Activated CD8-positive, alpha-beta T cell treated with anti-CD3 and anti-CD28 coated beads for 36 hours (primary cell): ENCODE results near the gene TSPAN4. TPM values are rescaled to one million over a fixed set of nuclear protein-coding genes. Genes with fewer than 3 reads are reported as not detected.

ENCODE experiments used
- ATAC-seq: fragments of 200-7000 bp; cut with Tn5 transposase; one replicate; pipeline ENCODE4 v1.10.0; 2021; ENCODE audit warnings: mild to moderate bottlenecking, moderate library complexity
- CTCF ChIA-PET: fragments of 350-600 bp; sonication (Branson Sonifier 250); formaldehyde crosslinking; loops from one replicate; lab custom pipeline; 2021; ENCODE audit warnings: antibody characterized with exemption; lab: Charles Lee
- POLR2A ChIA-PET: fragments of 350-600 bp; sonication (Branson Sonifier 250); formaldehyde crosslinking; loops from one replicate; lab custom pipeline; 2021; ENCODE audit warnings: antibody characterized with exemption; lab: Charles Lee
- DNase-seq: peaks from one replicate; pipeline ENCODE4 v3.0.0-alpha.2; 2020
- H3K27ac Mint-ChIP-seq: one replicate; pipeline ENCODE4 v1.8.0; 2021; ENCODE audit warnings: mild to moderate bottlenecking, mixed read lengths
- H3K27me3 Mint-ChIP-seq: one replicate; pipeline ENCODE4 v1.8.0; 2021; ENCODE audit warnings: mixed read lengths
- H3K36me3 Mint-ChIP-seq: one replicate; pipeline ENCODE4 v1.8.0; 2021; ENCODE audit warnings: low read depth, mixed read lengths
- H3K4me1 Mint-ChIP-seq: one replicate; pipeline ENCODE4 v1.8.0; 2021; ENCODE audit warnings: low read depth, mixed read lengths
- H3K4me3 Mint-ChIP-seq: one replicate; pipeline ENCODE4 v1.8.0; 2021; ENCODE audit warnings: mild to moderate bottlenecking, moderate library complexity, mixed read lengths
- H3K9me3 Mint-ChIP-seq: one replicate; pipeline ENCODE4 v1.8.0; 2021; ENCODE audit warnings: mixed read lengths
- intact Hi-C: fragments of 100-400 bp; cut with micrococcal nuclease; formaldehyde crosslinking; loops from one replicate; pipeline ENCODE4 v1.10.0; 2022
- total RNA-seq, 2 experiments: library from RNA; stranded (reverse); gene quantifications; one replicate each; pipeline ENCODE4 v1.2.3, GENCODE V29; 2021
- TF ChIP-seq, protein P1 (sequence below): fragments of 200-600 bp; IDR thresholded peaks from one replicate; pipeline ENCODE4 v1.8.0; 2022; ENCODE audit warnings: antibody characterized with exemption, mild to moderate bottlenecking

The TSPAN4 gene
- total RNA-seq, 2 experiments from 2014 or later = 15.4 to 16.0 TPM

DNA sequence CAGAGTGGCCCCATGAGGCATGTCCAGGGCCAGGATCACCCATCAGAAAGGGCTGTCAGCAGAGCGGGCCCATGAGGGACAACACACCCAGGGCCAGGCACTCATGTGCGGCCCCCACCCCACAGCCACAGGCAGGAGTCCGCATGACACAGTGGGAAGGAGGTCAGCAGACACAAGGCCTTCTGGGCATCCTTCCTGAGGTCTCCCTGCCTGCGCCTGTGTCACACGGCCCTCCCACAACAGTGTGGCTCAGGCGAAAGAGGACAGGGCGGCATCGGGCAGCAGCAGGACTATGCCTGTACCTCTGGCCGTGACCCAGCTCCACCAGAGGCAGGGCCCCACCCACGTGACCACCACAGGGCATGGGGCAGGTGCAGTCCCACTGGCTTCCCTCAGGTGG lies 40.9 kb downstream of the TSPAN4 start:
- intact Hi-C loops = no loop called here
- Mint-ChIP-seq H3K27ac (no peak overlapping the region), H3K4me1 (no peaks in the 10 kb centered on the region), H3K4me3 (no peak overlapping the region), H3K9me3 (no peaks in the 10 kb centered on the region), H3K36me3 (peaks cover 19% of the 10 kb centered on the region), H3K27me3 (no peaks in the 10 kb centered on the region)
- no peak for ATAC-seq
- DNase-seq = no peak
- CTCF ChIA-PET = no interaction called here
- TF ChIP-seq, protein P1, sequence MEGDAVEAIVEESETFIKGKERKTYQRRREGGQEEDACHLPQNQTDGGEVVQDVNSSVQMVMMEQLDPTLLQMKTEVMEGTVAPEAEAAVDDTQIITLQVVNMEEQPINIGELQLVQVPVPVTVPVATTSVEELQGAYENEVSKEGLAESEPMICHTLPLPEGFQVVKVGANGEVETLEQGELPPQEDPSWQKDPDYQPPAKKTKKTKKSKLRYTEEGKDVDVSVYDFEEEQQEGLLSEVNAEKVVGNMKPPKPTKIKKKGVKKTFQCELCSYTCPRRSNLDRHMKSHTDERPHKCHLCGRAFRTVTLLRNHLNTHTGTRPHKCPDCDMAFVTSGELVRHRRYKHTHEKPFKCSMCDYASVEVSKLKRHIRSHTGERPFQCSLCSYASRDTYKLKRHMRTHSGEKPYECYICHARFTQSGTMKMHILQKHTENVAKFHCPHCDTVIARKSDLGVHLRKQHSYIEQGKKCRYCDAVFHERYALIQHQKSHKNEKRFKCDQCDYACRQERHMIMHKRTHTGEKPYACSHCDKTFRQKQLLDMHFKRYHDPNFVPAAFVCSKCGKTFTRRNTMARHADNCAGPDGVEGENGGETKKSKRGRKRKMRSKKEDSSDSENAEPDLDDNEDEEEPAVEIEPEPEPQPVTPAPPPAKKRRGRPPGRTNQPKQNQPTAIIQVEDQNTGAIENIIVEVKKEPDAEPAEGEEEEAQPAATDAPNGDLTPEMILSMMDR = no peak
- POLR2A ChIA-PET = interaction anchor here (0.9 kb wide), 1 partner anchor 42 kb away, joined by 3 read pairs; no protein-coding TSS in a partner anchor

- Mint-ChIP-seq H3K4me3 (no peak overlapping the region), H3K27ac (no peak overlapping the region), H3K4me1 (no peaks in the 10 kb centered on the region), H3K27me3 (no peaks in the 10 kb centered on the region), H3K36me3 (peaks cover 16% of the 10 kb centered on the region), H3K9me3 (no peaks in the 10 kb centered on the region)
- DNase-seq = no peak
- CTCF ChIA-PET = no interaction called here
- intact Hi-C loops = no loop called here
- POLR2A ChIA-PET = no interaction called here
- TF ChIP-seq, protein P1 = no peak
- ATAC-seq = no peak
Observed at GRCh38 chr11:884578-885070, 42.0 kb downstream of the TSPAN4 start.

DNA sequence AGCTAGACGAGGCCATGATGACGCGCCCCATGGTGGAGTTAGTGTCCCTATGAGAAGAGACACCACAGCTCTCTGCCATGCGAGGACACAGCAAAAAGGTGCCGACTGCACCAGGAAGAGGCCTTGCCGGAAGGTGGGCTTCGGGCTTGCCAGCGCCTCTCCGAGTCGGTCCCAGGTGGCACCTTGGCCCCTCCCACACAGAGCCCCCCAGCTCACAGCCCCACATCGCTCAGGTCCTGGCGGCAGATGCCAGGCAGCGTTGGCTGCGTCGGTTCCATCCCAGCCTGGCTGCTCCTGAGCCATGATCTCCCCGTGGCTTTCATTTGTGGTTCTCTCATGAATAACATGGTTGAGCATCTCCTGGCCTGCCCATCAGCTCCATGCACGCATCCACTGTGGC lies 43.9 kb downstream of the TSPAN4 start:
- ATAC-seq (no peak), DNase-seq (no peak)
- H3K27me3 Mint-ChIP-seq = no peaks in the 10 kb centered on the region
- H3K4me3 Mint-ChIP-seq = no peak overlapping the region
- H3K27ac Mint-ChIP-seq = no peak overlapping the region
- POLR2A ChIA-PET = no interaction called here
- CTCF ChIA-PET = no interaction called here
- TF ChIP-seq, protein P1 = no peak
- intact Hi-C loops = no loop called here
- peaks cover 16% of the 10 kb centered on the region for H3K36me3 Mint-ChIP-seq
- no peaks in the 10 kb centered on the region for H3K4me1 Mint-ChIP-seq
- H3K9me3 Mint-ChIP-seq = no peaks in the 10 kb centered on the region

- ATAC-seq (no peak), DNase-seq (no peak)
- TF ChIP-seq, protein P1 = no peak
- intact Hi-C loops = no loop called here
- Mint-ChIP-seq H3K36me3 (peaks cover 10% of the 10 kb centered on the region), H3K4me3 (no peak overlapping the region), H3K4me1 (no peaks in the 10 kb centered on the region), H3K9me3 (no peaks in the 10 kb centered on the region), H3K27me3 (no peaks in the 10 kb centered on the region), H3K27ac (no peak overlapping the region)
- ChIA-PET POLR2A (interaction anchor here (0.6 to 0.9 kb wide), 2 partner anchors 23 to 158 kb away, joined by 3 read pairs; partner anchors contain the start of gene CHID1), CTCF (no interaction called here)
Observed at GRCh38 chr11:887589-887988, 44.9 kb downstream of the TSPAN4 start.

- ChIA-PET CTCF (no interaction called here), POLR2A (interaction anchor here (0.9 kb wide), 1 partner anchor 22 kb away, joined by 3 read pairs; the partner anchor contains the start of gene CHID1)
- TF ChIP-seq, protein P1 = no peak
- H3K27me3 Mint-ChIP-seq = no peaks in the 10 kb centered on the region
- DNase-seq (no peak), ATAC-seq (no peak)
- H3K9me3 Mint-ChIP-seq = no peaks in the 10 kb centered on the region
- intact Hi-C loops = no loop called here
- no peak overlapping the region for H3K27ac Mint-ChIP-seq
- peaks cover 10% of the 10 kb centered on the region for H3K36me3 Mint-ChIP-seq
- no peak overlapping the region for H3K4me3 Mint-ChIP-seq
- H3K4me1 Mint-ChIP-seq = no peaks in the 10 kb centered on the region
Observed at GRCh38 chr11:888310-889212, 45.9 kb downstream of the TSPAN4 start.
